ENCODE results near the gene TMEM132D.

TMEM132D gene

GRCh38 chr12:129226005-129226404 is 677.8 kb downstream of the TMEM132D start:
- no peak for DNase-seq (ENCODE audit: extremely low read depth, insufficient read length)
- H3K27me3 ChIP-seq (replicated peaks; ENCODE audit: control insufficient read depth, insufficient read depth, low read length) = no peaks in the 10 kb centered on the region
- no peak for TF ChIP-seq CTCF (IDR thresholded peaks at IDR 0.05; ENCODE audit: insufficient read depth, low read length, poor library complexity, severe bottlenecking)
- H3K36me3 ChIP-seq (ENCODE audit: control insufficient read depth, insufficient read depth, low read length) = no peaks in the 10 kb centered on the region
- no peak overlapping the region for H3K4me3 ChIP-seq (replicated peaks; ENCODE audit: low read depth, low read length)

GRCh38 chr12:129215556-129215955 is 688.3 kb downstream of the TMEM132D start:
- Histone ChIP-seq H3K36me3 (ENCODE audit: control insufficient read depth, insufficient read depth, low read length) (no peaks in the 10 kb centered on the region), H3K27me3 (replicated peaks; ENCODE audit: control insufficient read depth, insufficient read depth, low read length) (no peaks in the 10 kb centered on the region), H3K4me3 (replicated peaks; ENCODE audit: low read depth, low read length) (no peak overlapping the region)
- TF ChIP-seq CTCF (IDR thresholded peaks at IDR 0.05; ENCODE audit: insufficient read depth, low read length, poor library complexity, severe bottlenecking) = no peak
- DNase-seq (ENCODE audit: extremely low read depth, insufficient read length) = no peak

- no peak for TF ChIP-seq CTCF (IDR thresholded peaks at IDR 0.05; ENCODE audit: insufficient read depth, low read length, poor library complexity, severe bottlenecking)
- Histone ChIP-seq H3K4me3 (replicated peaks; ENCODE audit: low read depth, low read length) (no peak overlapping the region), H3K27me3 (replicated peaks; ENCODE audit: control insufficient read depth, insufficient read depth, low read length) (no peaks in the 10 kb centered on the region), H3K36me3 (ENCODE audit: control insufficient read depth, insufficient read depth, low read length) (no peaks in the 10 kb centered on the region)
- DNase-seq (ENCODE audit: extremely low read depth, insufficient read length) = no peak
These were observed 690.3 kb downstream of the TMEM132D start for GRCh38 chr12:129213551-129213950.

GRCh38 chr12:129211862-129212630 is 691.8 kb downstream of the TMEM132D start:
- Histone ChIP-seq H3K27me3 (replicated peaks; ENCODE audit: control insufficient read depth, insufficient read depth, low read length) (no peaks in the 10 kb centered on the region), H3K36me3 (ENCODE audit: control insufficient read depth, insufficient read depth, low read length) (no peaks in the 10 kb centered on the region), H3K4me3 (replicated peaks; ENCODE audit: low read depth, low read length) (no peak overlapping the region)
- no peak for TF ChIP-seq CTCF (IDR thresholded peaks at IDR 0.05; ENCODE audit: insufficient read depth, low read length, poor library complexity, severe bottlenecking)
- no peak for DNase-seq (ENCODE audit: extremely low read depth, insufficient read length)

GRCh38 chr12:129208566-129208965 is 695.3 kb downstream of the TMEM132D start:
- no peak for TF ChIP-seq CTCF (IDR thresholded peaks at IDR 0.05; ENCODE audit: insufficient read depth, low read length, poor library complexity, severe bottlenecking)
- no peak for DNase-seq (ENCODE audit: extremely low read depth, insufficient read length)

More at GRCh38 chr12:129208566-129208965, 695.3 kb downstream of the TMEM132D start:
- Histone ChIP-seq H3K27me3 (replicated peaks; ENCODE audit: control insufficient read depth, insufficient read depth, low read length) (no peaks in the 10 kb centered on the region), H3K4me3 (replicated peaks; ENCODE audit: low read depth, low read length) (no peak overlapping the region), H3K36me3 (ENCODE audit: control insufficient read depth, insufficient read depth, low read length) (no peaks in the 10 kb centered on the region)

All from GM06990 (cell line).